ENCODE results near the gene MND1. TPM values are rescaled to one million over a fixed set of nuclear protein-coding genes. Genes with fewer than 3 reads are reported as not detected.

MND1 gene
- 12.3 to 18.7 TPM (median 13.3 TPM) in 5 replicates for total RNA-seq (2022; extraction: Qiagen RNA extraction)

GRCh38 chr4:153344131-153345011, at the start of gene MND1:
Gene MND1, plus strand, starts transcription at chr4:153344688. Its CDS starts 50 bp downstream, at chr4:153344738.

Other genes starting within 250 kb of the MND1 start
- gene TRIM2, start 140.2 kb upstream of the MND1 start, total RNA-seq (2022; extraction: Qiagen RNA extraction) = 0.45 to 0.90 TPM (median 0.71 TPM) in 5 replicates
- gene TMEM131L, start 121.7 kb downstream of the MND1 start, total RNA-seq (2022; extraction: Qiagen RNA extraction) = 5.5 to 6.5 TPM (median 6.3 TPM) in 5 replicates